HepG2 (cell line): ENCODE data around the gene CCDC142.

Experiments
- BHLHE40 ChIP-seq: IDR thresholded peaks from 2 replicates; pipeline ENCODE4 v1.6.1; 2011; ENCODE audit warnings: low read length, improper control_type of control experiment
- POLR2A ChIP-seq, 2 experiments: IDR thresholded peaks; 2 replicates each; pipeline ENCODE4 v1.6.1; 2011; ENCODE audit warnings: low read depth in 2 of 2, low read length in 2 of 2, mild to moderate bottlenecking in 1 of 2, moderate library complexity in 1 of 2; ENCODE audit not compliant: insufficient read depth in 1 of 2
- SUZ12 ChIP-seq: fragments of 150-350 bp; IDR thresholded peaks from 2 replicates; pipeline ENCODE4 v1.6.1; 2014; ENCODE audit warnings: low read depth, low read length
- TCF7 ChIP-seq: sonication (generic); IDR thresholded peaks from 2 replicates; pipeline ENCODE4 v1.6.1; 2016; ENCODE audit warnings: antibody characterized with exemption, low read depth
- TCF7L2 ChIP-seq: IDR thresholded peaks from 2 replicates; pipeline ENCODE4 v1.6.1; 2011; ENCODE audit warnings: mild to moderate bottlenecking, low read depth, low read length, moderate library complexity
- ZNF530 ChIP-seq: sonication (generic); formaldehyde crosslinking; IDR thresholded peaks from 2 replicates; pipeline ENCODE4 v1.5.0; 2020; ENCODE audit warnings: low read depth, mild to moderate bottlenecking, missing genetic modification reagents

DNA sequence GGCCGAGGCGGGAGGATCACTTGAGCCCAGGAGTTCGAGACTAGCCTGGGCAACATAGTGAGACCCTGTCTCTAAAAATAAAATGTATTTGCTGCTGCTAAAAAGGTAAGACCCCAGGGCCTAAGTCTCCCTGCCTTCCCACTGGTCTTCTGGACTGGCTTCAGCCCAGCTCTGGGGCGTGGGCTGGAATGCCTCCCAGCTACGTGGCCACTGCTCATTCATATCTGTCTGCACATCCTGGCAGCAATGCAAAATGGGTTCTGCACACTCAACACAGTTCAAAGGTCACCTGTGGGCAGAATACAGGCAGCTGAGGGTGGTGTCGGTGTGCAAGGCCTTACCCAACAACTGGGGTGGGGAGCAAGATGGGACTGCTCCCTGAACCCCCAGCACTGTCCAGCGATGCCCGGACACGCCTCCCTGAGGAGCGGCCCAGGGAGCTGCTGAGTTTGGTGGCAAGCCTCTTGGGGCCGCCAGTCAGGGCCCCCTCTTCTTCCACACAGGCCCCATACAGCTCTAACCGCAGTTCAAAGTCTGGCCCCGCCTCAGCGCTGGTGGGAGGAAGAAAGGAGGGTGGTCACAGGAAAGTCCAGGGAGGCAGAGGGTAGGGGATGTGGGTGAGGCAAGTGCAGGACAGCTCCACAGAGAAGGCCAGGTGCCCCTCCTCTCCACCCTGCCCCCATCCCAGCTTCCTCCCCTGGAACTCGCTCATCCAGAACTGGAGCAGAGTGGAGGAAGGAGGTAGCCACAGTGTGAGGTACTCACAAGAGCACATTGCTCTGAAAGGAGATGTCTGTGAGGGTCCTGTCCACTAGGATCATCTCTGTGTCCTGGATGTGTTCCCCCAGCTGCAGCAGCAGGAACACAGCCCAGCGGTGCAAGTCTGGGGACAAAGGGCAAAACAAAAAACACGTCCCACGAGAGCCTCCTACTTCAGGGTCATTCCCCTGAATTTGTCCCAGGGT lies 53.0 kb downstream of the CCDC142 start:
- TF ChIP-seq TCF7: peak; percentile 32; the same call in 1 of the 2 replicates
- no peak for TF ChIP-seq ZNF530 (CRISPR knock-in tag)
- no peak for TF ChIP-seq SUZ12
- TF ChIP-seq BHLHE40: no peak
- no peak for TF ChIP-seq TCF7L2
- TF ChIP-seq POLR2A (IDR thresholded peaks at IDR 0.05; ENCODE audit: insufficient read depth in 1 of 2, low read depth in 2 of 2, low read length in 2 of 2): peak; percentile 52 to 53; a peak in 3 of 4 replicates
